GM12874 (cell line): ENCODE measurements around the gene ADPRHL1.

Experiments used
- CTCF ChIP-seq: IDR thresholded peaks from 2 replicates; pipeline ENCODE4 v1.5.1; 2011; ENCODE audit warnings: low read depth, mild to moderate bottlenecking, control low read depth, low read length, moderate library complexity; ENCODE audit not compliant: insufficient read depth

Gene ADPRHL1

GRCh38 chr13:113452942-113453901 lies at the start of gene ADPRHL1:
ADPRHL1 (minus strand) TSS chr13:113453488; CDS start chr13:113453437, 51 bp downstream.
- TF ChIP-seq CTCF, result no peak

- TF ChIP-seq CTCF, result no peak
Observed at GRCh38 chr13:113502686-113503085, 49.4 kb upstream of the ADPRHL1 start.

- no peak for TF ChIP-seq CTCF
Observed at GRCh38 chr13:113500530-113501265, 47.4 kb upstream of the ADPRHL1 start.

GRCh38 chr13:113499936-113500335 lies 46.6 kb upstream of the ADPRHL1 start:
- TF ChIP-seq CTCF, result no peak

GRCh38 chr13:113498905-113499304 lies 45.6 kb upstream of the ADPRHL1 start:
- no peak for TF ChIP-seq CTCF

GRCh38 chr13:113497217-113497616 lies 43.9 kb upstream of the ADPRHL1 start:
- no peak for TF ChIP-seq CTCF

- TF ChIP-seq CTCF, result no peak
Observed at GRCh38 chr13:113495494-113496210, 42.4 kb upstream of the ADPRHL1 start.
